SK-N-MC (cell line): ENCODE measurements around the gene DOCK9.

Experiments used
- EZH2 ChIP-seq: fragments of 200-600 bp; sonication (generic); IDR thresholded peaks from one replicate; pipeline ENCODE4 v1.6.1; 2017; ENCODE audit warnings: antibody characterized with exemption
- FOXP2 ChIP-seq: optimal IDR thresholded peaks from 2 replicates; pipeline ENCODE3; 2011; ENCODE audit warnings: mild to moderate bottlenecking, moderate library complexity; ENCODE audit not compliant: insufficient read depth; ENCODE audit errors: extremely low read length, control extremely low read depth
- POLR2AphosphoS5 ChIP-seq: IDR thresholded peaks from 2 replicates; pipeline ENCODE4 v1.6.1; 2012; ENCODE audit warnings: mild to moderate bottlenecking, low read depth, low read length, borderline replicate concordance

GRCh38 chr13:98942997-98943396 lies 34.9 kb downstream of the DOCK9 start:
- no peak for TF ChIP-seq POLR2AphosphoS5
- no peak for TF ChIP-seq EZH2
- no peak for TF ChIP-seq FOXP2
